ENCODE results near the gene SEC31A.
"Not testable (repeated sequence)": the region's sequence is repeated elsewhere in the genome, so short reads cannot be mapped to it uniquely, and the experiment has no call there.

The SEC31A gene

DNA sequence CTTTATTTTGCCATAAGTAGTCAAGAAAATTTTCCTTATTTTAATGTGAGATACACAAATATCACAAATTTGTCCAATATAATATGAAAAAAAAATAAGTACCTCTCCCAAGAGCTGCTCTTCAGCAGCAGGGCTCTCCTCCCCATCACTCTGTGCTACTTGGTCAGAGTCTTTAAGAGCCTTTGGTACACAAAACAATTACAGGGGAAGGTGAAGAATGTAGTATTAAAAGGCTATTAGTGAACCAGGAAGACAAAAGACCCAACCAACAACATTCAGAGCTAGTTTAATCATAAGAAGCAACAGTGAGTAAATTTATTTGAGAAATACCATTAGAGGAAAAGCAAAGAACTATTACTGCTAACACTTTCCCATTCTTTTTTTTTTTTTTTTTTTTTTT lies 29.4 kb downstream of the SEC31A start:
- no peaks in the 10 kb centered on the region for H3K9me3 ChIP-seq (ENCODE audit: control insufficient read depth, insufficient read depth, low read depth, low read length)
- no peak overlapping the region for H3K27ac ChIP-seq (ENCODE audit: extremely low read depth, low read depth, low read length)
- H3K4me3 ChIP-seq (ENCODE audit: low read depth, low read length), result no peak overlapping the region
- TF ChIP-seq ZNF48 (tag by site-specific recombination; IDR thresholded peaks at IDR 0.05) (no peak), ZNF366 (tag by site-specific recombination; conservative IDR thresholded peaks at IDR 0.05) (no peak)
- TF ChIP-seq, protein P1, sequence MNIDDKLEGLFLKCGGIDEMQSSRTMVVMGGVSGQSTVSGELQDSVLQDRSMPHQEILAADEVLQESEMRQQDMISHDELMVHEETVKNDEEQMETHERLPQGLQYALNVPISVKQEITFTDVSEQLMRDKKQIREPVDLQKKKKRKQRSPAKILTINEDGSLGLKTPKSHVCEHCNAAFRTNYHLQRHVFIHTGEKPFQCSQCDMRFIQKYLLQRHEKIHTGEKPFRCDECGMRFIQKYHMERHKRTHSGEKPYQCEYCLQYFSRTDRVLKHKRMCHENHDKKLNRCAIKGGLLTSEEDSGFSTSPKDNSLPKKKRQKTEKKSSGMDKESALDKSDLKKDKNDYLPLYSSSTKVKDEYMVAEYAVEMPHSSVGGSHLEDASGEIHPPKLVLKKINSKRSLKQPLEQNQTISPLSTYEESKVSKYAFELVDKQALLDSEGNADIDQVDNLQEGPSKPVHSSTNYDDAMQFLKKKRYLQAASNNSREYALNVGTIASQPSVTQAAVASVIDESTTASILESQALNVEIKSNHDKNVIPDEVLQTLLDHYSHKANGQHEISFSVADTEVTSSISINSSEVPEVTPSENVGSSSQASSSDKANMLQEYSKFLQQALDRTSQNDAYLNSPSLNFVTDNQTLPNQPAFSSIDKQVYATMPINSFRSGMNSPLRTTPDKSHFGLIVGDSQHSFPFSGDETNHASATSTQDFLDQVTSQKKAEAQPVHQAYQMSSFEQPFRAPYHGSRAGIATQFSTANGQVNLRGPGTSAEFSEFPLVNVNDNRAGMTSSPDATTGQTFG (tag by site-specific recombination; IDR thresholded peaks at IDR 0.05; ENCODE audit: borderline replicate concordance), result no peak
- ChIA-PET POLR2A (interaction anchor here (0.7 kb wide), 2 partner anchors 106 to 144 kb away, joined by 9 read pairs; no protein-coding TSS in a partner anchor), CTCF (no interaction called here)
- no peaks in the 10 kb centered on the region for H3K4me1 ChIP-seq (ENCODE audit: control insufficient read depth, insufficient read depth, low read length)
- peaks cover 31 to 60% of the 10 kb centered on the region in 2 experiments for H3K36me3 ChIP-seq (ENCODE audit: control insufficient read depth in 2 of 2, insufficient read depth in 1 of 2, low read length in 2 of 2)

DNA sequence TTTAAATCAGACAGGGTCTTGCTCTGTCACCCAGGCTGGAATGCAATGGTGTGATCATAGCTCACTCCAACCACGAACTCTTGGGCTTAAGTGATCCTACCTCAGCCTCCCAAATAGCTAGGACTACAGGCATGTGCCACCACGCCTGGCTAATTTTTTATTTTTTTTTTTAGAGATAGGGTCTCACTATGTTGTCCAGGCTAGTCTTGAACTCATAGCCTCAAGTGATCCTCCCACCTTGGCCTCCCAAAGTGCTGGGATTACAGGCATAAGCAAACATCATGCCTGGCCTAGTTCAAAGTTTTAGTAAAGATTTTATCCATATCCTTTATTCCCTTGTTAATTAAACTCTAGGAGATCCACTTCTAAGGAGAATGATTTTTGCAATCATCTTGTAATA lies 30.5 kb downstream of the SEC31A start:
- H3K9me3 ChIP-seq (ENCODE audit: control insufficient read depth, insufficient read depth, low read depth, low read length); CTCF ChIA-PET; H3K4me3 ChIP-seq (ENCODE audit: low read depth, low read length); H3K4me1 ChIP-seq (ENCODE audit: control insufficient read depth, insufficient read depth, low read length); H3K27ac ChIP-seq (ENCODE audit: extremely low read depth, low read depth, low read length); POLR2A ChIA-PET: not testable (repeated sequence)
- peaks cover 24 to 60% of the 10 kb centered on the region in 2 experiments for H3K36me3 ChIP-seq (ENCODE audit: control insufficient read depth in 2 of 2, insufficient read depth in 1 of 2, low read length in 2 of 2)

DNA sequence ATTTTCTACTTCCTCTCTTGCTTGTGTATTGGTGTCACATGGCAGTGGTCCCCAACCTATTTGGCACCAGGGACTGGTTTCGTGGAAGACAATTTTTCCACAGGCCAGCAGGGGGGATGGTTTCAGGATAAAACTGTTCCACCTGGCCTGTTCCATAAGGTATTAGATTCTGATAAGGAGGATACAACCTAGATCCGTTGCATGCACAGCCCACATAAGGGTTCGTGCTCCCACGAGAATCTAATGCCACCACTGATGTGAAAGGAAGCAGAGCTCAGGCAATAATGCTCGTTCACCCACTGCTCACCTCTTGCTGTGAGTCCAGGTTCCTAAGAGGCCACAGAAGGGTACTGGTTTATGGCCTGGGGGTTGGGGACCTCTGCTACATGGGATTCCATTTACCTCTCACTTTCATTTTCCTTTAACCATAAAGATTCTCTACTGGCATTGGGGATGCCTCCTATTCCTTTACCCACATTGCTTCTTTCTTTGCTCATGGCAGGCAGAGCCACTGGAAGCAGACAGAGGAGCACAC lies 38.1 kb downstream of the SEC31A start:
- ChIA-PET POLR2A (no interaction called here), CTCF (interaction anchor here (0.6 to 1.5 kb wide), 7 partner anchors 31 to 430 kb away, joined by 3 to 5 read pairs (median 3); no protein-coding TSS in a partner anchor)
- no peak overlapping the region for H3K4me3 ChIP-seq (ENCODE audit: low read depth, low read length)
- H3K4me1 ChIP-seq (ENCODE audit: control insufficient read depth, insufficient read depth, low read length), result no peaks in the 10 kb centered on the region
- peaks cover 14 to 85% of the 10 kb centered on the region in 2 experiments for H3K36me3 ChIP-seq (ENCODE audit: control insufficient read depth in 2 of 2, insufficient read depth in 1 of 2, low read length in 2 of 2)
- no peak overlapping the region for H3K27ac ChIP-seq (ENCODE audit: extremely low read depth, low read depth, low read length)
- H3K9me3 ChIP-seq (ENCODE audit: control insufficient read depth, insufficient read depth, low read depth, low read length), result no peaks in the 10 kb centered on the region
- no peak for TF ChIP-seq ZNF624 (tag by site-specific recombination; IDR thresholded peaks at IDR 0.05)
- no peak for TF ChIP-seq SP7 (tag by site-specific recombination; IDR thresholded peaks at IDR 0.05)
- TF ChIP-seq ZNF561 (tag by site-specific recombination; IDR thresholded peaks at IDR 0.05; ENCODE audit: borderline replicate concordance), result no peak
- no peak for TF ChIP-seq SP2 (tag by site-specific recombination; IDR thresholded peaks at IDR 0.05)
- TF ChIP-seq ZNF830 (tag by site-specific recombination; IDR thresholded peaks at IDR 0.05; ENCODE audit: low read depth), result no peak
- TF ChIP-seq, protein P2, sequence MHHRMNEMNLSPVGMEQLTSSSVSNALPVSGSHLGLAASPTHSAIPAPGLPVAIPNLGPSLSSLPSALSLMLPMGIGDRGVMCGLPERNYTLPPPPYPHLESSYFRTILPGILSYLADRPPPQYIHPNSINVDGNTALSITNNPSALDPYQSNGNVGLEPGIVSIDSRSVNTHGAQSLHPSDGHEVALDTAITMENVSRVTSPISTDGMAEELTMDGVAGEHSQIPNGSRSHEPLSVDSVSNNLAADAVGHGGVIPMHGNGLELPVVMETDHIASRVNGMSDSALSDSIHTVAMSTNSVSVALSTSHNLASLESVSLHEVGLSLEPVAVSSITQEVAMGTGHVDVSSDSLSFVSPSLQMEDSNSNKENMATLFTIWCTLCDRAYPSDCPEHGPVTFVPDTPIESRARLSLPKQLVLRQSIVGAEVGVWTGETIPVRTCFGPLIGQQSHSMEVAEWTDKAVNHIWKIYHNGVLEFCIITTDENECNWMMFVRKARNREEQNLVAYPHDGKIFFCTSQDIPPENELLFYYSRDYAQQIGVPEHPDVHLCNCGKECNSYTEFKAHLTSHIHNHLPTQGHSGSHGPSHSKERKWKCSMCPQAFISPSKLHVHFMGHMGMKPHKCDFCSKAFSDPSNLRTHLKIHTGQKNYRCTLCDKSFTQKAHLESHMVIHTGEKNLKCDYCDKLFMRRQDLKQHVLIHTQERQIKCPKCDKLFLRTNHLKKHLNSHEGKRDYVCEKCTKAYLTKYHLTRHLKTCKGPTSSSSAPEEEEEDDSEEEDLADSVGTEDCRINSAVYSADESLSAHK (tag by site-specific recombination; IDR thresholded peaks at IDR 0.05), result no peak
- TF ChIP-seq ZNF529 (tag by site-specific recombination; IDR thresholded peaks at IDR 0.05; ENCODE audit: insufficient replicate concordance), result no peak
- no peak for TF ChIP-seq ZNF16 (tag by site-specific recombination; IDR thresholded peaks at IDR 0.05; ENCODE audit: low read depth)
- TF ChIP-seq, protein P3, sequence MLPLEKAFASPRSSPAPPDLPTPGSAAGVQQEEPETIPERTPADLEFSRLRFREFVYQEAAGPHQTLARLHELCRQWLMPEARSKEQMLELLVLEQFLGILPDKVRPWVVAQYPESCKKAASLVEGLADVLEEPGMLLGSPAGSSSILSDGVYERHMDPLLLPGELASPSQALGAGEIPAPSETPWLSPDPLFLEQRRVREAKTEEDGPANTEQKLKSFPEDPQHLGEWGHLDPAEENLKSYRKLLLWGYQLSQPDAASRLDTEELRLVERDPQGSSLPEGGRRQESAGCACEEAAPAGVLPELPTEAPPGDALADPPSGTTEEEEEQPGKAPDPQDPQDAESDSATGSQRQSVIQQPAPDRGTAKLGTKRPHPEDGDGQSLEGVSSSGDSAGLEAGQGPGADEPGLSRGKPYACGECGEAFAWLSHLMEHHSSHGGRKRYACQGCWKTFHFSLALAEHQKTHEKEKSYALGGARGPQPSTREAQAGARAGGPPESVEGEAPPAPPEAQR (tag by site-specific recombination; IDR thresholded peaks at IDR 0.05), result no peak
- TF ChIP-seq ZFP3 (tag by site-specific recombination; IDR thresholded peaks at IDR 0.05; ENCODE audit: low read depth), result no peak
- TF ChIP-seq, protein P4, sequence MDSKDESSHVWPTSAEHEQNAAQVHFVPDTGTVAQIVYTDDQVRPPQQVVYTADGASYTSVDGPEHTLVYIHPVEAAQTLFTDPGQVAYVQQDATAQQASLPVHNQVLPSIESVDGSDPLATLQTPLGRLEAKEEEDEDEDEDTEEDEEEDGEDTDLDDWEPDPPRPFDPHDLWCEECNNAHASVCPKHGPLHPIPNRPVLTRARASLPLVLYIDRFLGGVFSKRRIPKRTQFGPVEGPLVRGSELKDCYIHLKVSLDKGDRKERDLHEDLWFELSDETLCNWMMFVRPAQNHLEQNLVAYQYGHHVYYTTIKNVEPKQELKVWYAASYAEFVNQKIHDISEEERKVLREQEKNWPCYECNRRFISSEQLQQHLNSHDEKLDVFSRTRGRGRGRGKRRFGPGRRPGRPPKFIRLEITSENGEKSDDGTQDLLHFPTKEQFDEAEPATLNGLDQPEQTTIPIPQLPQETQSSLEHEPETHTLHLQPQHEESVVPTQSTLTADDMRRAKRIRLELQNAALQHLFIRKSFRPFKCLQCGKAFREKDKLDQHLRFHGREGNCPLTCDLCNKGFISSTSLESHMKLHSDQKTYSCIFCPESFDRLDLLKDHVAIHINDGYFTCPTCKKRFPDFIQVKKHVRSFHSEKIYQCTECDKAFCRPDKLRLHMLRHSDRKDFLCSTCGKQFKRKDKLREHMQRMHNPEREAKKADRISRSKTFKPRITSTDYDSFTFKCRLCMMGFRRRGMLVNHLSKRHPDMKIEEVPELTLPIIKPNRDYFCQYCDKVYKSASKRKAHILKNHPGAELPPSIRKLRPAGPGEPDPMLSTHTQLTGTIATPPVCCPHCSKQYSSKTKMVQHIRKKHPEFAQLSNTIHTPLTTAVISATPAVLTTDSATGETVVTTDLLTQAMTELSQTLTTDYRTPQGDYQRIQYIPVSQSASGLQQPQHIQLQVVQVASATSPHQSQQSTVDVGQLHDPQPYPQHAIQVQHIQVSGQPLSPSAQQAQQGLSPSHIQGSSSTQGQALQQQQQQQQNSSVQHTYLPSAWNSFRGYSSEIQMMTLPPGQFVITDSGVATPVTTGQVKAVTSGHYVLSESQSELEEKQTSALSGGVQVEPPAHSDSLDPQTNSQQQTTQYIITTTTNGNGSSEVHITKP (tag by site-specific recombination; IDR thresholded peaks at IDR 0.05), result no peak
- TF ChIP-seq ZNF837 (tag by site-specific recombination; IDR thresholded peaks at IDR 0.05), result no peak
- TF ChIP-seq EGR2 (tag by site-specific recombination; IDR thresholded peaks at IDR 0.05; ENCODE audit: low read depth), result no peak
